RWPE2 (cell line): ENCODE results near the gene OR52B6.
A peak's percentile ranks its signal among the peaks of the same experiment; 100 is the strongest.

Experiments used
- ATAC-seq: fragments of 200-7000 bp; cut with Tn5 transposase; 3 replicates; pipeline ENCODE4 v1.9.1; 2021; ENCODE audit warnings: low read depth
- DNase-seq: peaks from one replicate; pipeline ENCODE4 v3.0.0-alpha.2; 2020; ENCODE audit warnings: low spot score
- H3K27ac ChIP-seq: fragments of 450-650 bp; 2 replicates; pipeline ENCODE4 v1.5.1; 2017; ENCODE audit warnings: mild to moderate bottlenecking; ENCODE audit not compliant: poor library complexity, severe bottlenecking
- H3K27me3 ChIP-seq: fragments of 250-450 bp; sonication (Bioruptor Pico); 2 replicates; pipeline ENCODE4 v1.5.1; 2021; ENCODE audit warnings: mild to moderate bottlenecking, moderate library complexity; ENCODE audit not compliant: insufficient read depth, poor library complexity, severe bottlenecking
- H3K36me3 ChIP-seq: fragments of 250-450 bp; sonication (Bioruptor Pico); 2 replicates; pipeline ENCODE4 v1.5.1; 2020; ENCODE audit warnings: low read depth, mild to moderate bottlenecking, moderate library complexity
- H3K4me1 ChIP-seq: fragments of 250-450 bp; sonication (Bioruptor Pico); 2 replicates; pipeline ENCODE4 v1.5.1; 2021; ENCODE audit warnings: mild to moderate bottlenecking, moderate library complexity; ENCODE audit not compliant: insufficient read depth, poor library complexity, severe bottlenecking
- H3K4me3 ChIP-seq: fragments of 250-450 bp; sonication (Bioruptor Pico); 2 replicates; pipeline ENCODE4 v1.5.1; 2021; ENCODE audit warnings: mild to moderate bottlenecking, moderate library complexity; ENCODE audit not compliant: severe bottlenecking
- H3K9me3 ChIP-seq: fragments of 250-450 bp; sonication (Bioruptor Pico); 2 replicates; pipeline ENCODE4 v1.5.1; 2021; ENCODE audit warnings: mild to moderate bottlenecking, moderate library complexity; ENCODE audit not compliant: severe bottlenecking
- TF ChIP-seq, protein P1 (sequence below): fragments of 450-650 bp; IDR thresholded peaks from one replicate; pipeline ENCODE4 v1.5.1; 2017; ENCODE audit warnings: mild to moderate bottlenecking, moderate library complexity; ENCODE audit not compliant: poor library complexity, severe bottlenecking

The OR52B6 gene

DNA sequence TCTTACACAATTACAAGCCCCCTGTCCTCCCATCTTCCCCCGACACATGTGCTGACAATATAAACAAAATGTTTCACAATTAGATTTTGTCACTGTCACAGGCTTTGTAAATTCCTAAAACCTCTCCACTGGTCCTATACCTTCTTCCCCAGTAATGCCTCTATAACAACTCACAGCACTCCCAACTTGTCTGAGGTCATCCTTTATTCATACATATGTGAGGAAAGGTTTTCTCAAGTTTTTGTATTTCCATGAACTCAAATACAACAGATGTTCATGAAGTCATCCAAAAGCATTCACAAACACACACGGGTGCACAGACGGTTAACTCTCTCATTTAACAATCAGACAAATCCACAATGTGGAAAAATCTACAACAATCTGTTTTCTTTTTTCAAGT is 34.2 kb upstream of the OR52B6 start:
- ATAC-seq (peak; percentile 48; the same call in 1 of the 3 replicates), DNase-seq (no peak)
- TF ChIP-seq, protein P1, sequence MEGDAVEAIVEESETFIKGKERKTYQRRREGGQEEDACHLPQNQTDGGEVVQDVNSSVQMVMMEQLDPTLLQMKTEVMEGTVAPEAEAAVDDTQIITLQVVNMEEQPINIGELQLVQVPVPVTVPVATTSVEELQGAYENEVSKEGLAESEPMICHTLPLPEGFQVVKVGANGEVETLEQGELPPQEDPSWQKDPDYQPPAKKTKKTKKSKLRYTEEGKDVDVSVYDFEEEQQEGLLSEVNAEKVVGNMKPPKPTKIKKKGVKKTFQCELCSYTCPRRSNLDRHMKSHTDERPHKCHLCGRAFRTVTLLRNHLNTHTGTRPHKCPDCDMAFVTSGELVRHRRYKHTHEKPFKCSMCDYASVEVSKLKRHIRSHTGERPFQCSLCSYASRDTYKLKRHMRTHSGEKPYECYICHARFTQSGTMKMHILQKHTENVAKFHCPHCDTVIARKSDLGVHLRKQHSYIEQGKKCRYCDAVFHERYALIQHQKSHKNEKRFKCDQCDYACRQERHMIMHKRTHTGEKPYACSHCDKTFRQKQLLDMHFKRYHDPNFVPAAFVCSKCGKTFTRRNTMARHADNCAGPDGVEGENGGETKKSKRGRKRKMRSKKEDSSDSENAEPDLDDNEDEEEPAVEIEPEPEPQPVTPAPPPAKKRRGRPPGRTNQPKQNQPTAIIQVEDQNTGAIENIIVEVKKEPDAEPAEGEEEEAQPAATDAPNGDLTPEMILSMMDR: no peak
- H3K9me3 ChIP-seq: no peaks in the 10 kb centered on the region
- H3K4me1 ChIP-seq: peaks cover 13% of the 10 kb centered on the region
- H3K27ac ChIP-seq: no peak overlapping the region
- no peaks in the 10 kb centered on the region for H3K27me3 ChIP-seq
- H3K4me3 ChIP-seq: no peak overlapping the region
- no peaks in the 10 kb centered on the region for H3K36me3 ChIP-seq

DNA sequence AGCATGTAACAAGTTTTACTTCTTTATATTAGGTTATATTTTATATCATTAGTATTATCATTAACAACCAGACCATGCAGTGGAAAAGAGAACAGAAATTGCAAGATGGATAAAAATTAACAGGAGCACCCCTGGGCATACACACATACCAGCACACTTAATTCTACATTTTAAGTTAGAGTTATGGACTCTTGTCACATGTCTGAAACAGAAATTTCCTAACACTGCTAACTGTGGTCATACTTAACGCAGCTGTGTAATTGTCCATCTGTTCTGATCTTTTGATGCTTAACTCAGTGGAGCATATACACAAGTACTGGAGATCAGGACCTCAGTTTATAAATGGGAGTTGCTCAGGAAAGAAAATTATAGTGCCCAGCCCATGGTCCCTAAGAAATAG is 32.7 kb upstream of the OR52B6 start:
- Histone ChIP-seq H3K4me3 (no peak overlapping the region), H3K9me3 (no peaks in the 10 kb centered on the region), H3K27me3 (no peaks in the 10 kb centered on the region), H3K27ac (no peak overlapping the region), H3K36me3 (no peaks in the 10 kb centered on the region), H3K4me1 (peaks cover 13% of the 10 kb centered on the region)
- DNase-seq: no peak
- ATAC-seq: no peak
- TF ChIP-seq, protein P1: no peak

DNA sequence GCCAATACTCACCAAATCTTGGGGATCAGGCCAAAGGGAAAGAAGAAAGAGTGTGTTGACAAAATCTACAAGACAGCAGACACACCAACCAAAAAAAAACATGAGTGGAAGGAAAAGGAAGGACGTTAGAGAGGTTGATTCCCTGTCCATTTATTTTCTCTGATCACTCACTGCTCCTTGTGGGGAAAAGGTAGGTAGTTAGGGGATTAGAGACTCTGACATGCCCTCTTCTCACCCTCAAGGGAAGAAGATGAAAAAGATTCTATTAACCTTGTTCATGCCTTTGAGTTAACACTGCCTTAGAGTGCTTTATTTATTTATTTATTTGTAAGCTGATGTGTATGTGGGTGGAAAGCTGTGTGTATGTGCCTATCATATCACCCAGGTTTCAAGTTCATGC is 32.2 kb upstream of the OR52B6 start, which contains the start of gene OR52H1:
Gene OR52H1 (minus strand): TSS at position 101 of the 400 bp plus-strand sequence. CDS start 3,035 bp downstream, outside the sequence.
- ATAC-seq (no peak), DNase-seq (no peak)
- Histone ChIP-seq H3K27me3 (no peaks in the 10 kb centered on the region), H3K4me1 (peaks cover 13% of the 10 kb centered on the region), H3K9me3 (no peaks in the 10 kb centered on the region), H3K36me3 (no peaks in the 10 kb centered on the region), H3K4me3 (no peak within 1 kb of the TSS), H3K27ac (no peak within 1 kb of the TSS)
- TF ChIP-seq, protein P1: no peak

DNA sequence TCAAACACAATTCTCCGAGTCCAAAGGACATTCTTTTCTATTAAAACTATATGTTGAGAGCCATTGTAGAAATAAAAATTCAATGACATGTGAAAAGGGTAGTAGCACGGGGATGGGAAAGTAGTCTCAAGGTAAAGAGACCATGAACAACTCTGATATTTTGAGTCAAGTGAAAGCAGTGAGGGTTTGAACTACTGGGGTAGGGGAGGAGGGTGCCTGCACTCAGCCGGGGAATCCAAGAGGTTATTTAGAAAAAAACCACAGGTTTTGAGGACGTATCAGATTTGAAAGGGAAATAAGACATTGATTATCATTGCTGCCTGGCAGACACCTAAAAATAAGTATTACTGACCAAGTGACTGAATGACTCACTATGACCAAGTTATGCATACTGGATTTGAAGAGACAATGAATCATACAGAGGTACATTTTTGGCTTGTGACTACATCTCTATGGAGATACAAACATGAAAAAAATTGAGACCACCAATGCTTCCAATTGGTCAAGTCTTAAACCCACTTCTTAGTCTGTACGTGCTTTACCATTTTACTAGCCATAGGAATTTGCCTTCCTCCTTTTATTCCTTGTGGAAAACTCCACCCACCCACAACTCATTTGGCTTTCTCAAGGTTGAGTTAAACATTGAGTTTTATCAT is 30.1 kb upstream of the OR52B6 start:
- DNase-seq: no peak
- Histone ChIP-seq H3K36me3 (no peaks in the 10 kb centered on the region), H3K4me1 (peaks cover 13% of the 10 kb centered on the region), H3K9me3 (no peaks in the 10 kb centered on the region), H3K27ac (peak overlapping the region; percentile 16), H3K4me3 (no peak overlapping the region), H3K27me3 (no peaks in the 10 kb centered on the region)
- TF ChIP-seq, protein P1: no peak
- peak; percentile 94 for ATAC-seq

DNA sequence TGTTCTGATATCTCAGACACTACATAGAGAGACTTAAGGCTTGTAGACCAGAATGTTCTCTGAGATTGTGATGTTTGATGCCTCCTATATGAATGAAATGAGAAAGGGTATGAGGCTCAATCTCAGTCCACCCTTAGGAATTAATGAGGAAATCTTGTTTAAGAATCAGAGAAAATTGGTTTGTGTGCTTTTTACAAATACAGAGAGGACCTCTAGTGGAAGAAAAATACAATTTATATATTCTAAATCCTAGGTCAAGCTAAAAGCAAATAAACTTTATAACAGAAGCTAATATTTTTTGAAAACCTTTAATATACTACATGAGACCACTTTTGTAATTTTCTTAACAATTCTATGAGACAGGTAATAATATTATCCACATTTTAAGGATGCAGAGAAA is 27.3 kb upstream of the OR52B6 start:
- Histone ChIP-seq H3K9me3 (no peaks in the 10 kb centered on the region), H3K27me3 (no peaks in the 10 kb centered on the region), H3K4me1 (peaks cover 13% of the 10 kb centered on the region), H3K4me3 (no peak overlapping the region), H3K27ac (no peak overlapping the region), H3K36me3 (no peaks in the 10 kb centered on the region)
- ATAC-seq: no peak
- DNase-seq: no peak
- TF ChIP-seq, protein P1: peak; percentile 46
